Transverse colon (tissue), 4 donors: Measurements from ENCODE around the gene MSI2. TPM values are rescaled to one million over a fixed set of nuclear protein-coding genes. Genes with fewer than 3 reads are reported as not detected.

ENCODE experiments used
- DNase-seq: peaks from one replicate; pipeline ENCODE4 v3.0.0-alpha.2; 2019
- H3K27ac ChIP-seq, 4 donors: fragments of 200-600 bp; sonication (generic); 2 replicates each; pipeline ENCODE4 v1.5.1; 2016 to 2018; ENCODE audit warnings: inconsistent platforms in 4 of 4
- H3K27me3 ChIP-seq: fragments of 200-600 bp; sonication (generic); 2 replicates; pipeline ENCODE4 v1.5.1; 2017; ENCODE audit warnings: inconsistent platforms
- H3K36me3 ChIP-seq, 4 donors: fragments of 200-600 bp; sonication (generic); 2 replicates each; pipeline ENCODE4 v1.5.1; 2017 to 2019; ENCODE audit warnings: inconsistent platforms in 4 of 4
- H3K4me1 ChIP-seq, 4 donors: fragments of 200-600 bp; sonication (generic); 2 replicates each; pipeline ENCODE4 v1.5.1; 2017 to 2020; ENCODE audit warnings: inconsistent platforms in 4 of 4
- H3K4me3 ChIP-seq, 4 donors: fragments of 200-600 bp; sonication (generic); 1 replicate in 1 of 4; 2 replicates in 3 of 4; pipeline versions ENCODE4 v1.5.1 to v1.6.1; 2017 to 2019; ENCODE audit warnings: inconsistent platforms in 4 of 4
- H3K9me3 ChIP-seq, 2 donors: fragments of 200-600 bp; sonication (generic); 2 replicates each; pipeline ENCODE4 v1.5.1; 2017 to 2019; ENCODE audit warnings: inconsistent platforms in 2 of 2
- CTCF ChIP-seq, 5 experiments: fragments of 200-600 bp in 3 of 5; fragments of 450-650 bp in 2 of 5; sonication (generic) in 3 of 5; IDR thresholded peaks; 1 replicate in 2 of 5; 2 replicates in 3 of 5; pipeline ENCODE4 v1.5.1; 2016 to 2017; ENCODE audit warnings: antibody characterized with exemption in 5 of 5, inconsistent platforms in 3 of 5, mild to moderate bottlenecking in 2 of 5, moderate library complexity in 1 of 5
- EP300 ChIP-seq: sonication (generic); formaldehyde crosslinking; IDR thresholded peaks from one replicate; pipeline ENCODE4 v1.6.1; 2017; ENCODE audit warnings: antibody characterized with exemption, low read depth
- POLR2A ChIP-seq: fragments of 450-650 bp; IDR thresholded peaks from one replicate; pipeline ENCODE4 v1.6.1; 2016; ENCODE audit warnings: antibody characterized with exemption, mild to moderate bottlenecking, moderate library complexity
- POLR2AphosphoS5 ChIP-seq, 3 donors: sonication (generic); formaldehyde crosslinking; IDR thresholded peaks; one replicate each; pipeline ENCODE4 v1.6.1; 2016; ENCODE audit warnings: antibody characterized with exemption in 3 of 3
- WGBS, 2 donors: methylation state at CpG; one replicate each; pipeline ENCODE4 v1.1.5; 2018; ENCODE audit warnings: low coverage in 1 of 2; 5-methylcytosine and 5-hydroxymethylcytosine counted together
- in situ Hi-C, 4 donors: fragments of 200-750 bp; cut with MboI; loops; one replicate each; pipeline versions ENCODE4 v1.15.0 to v1.15.1; 2017; ENCODE audit warnings: low sequenced_read_pairs in 3 of 4, low pct_ligation_motif_present in 1 of 4, low pct_unique_long_range_greater_than_20kb in 1 of 4
- intact Hi-C: fragments of 100-400 bp; cut with DNase I; formaldehyde crosslinking; loops from one replicate; pipeline ENCODE4 v1.15.1; 2023; ENCODE audit warnings: low total_unique reads
- total RNA-seq, 4 donors: library from RNA; depleted of rRNA; stranded (reverse); fragments of >200 nt; gene quantifications; one replicate each; pipeline ENCODE4 v1.1.0, GENCODE V29; 2016

Gene MSI2
- total RNA-seq, 4 donors from 2014 or later = 20.6 to 36.0 (median 29.3) TPM

GRCh38 chr17:57487573-57487972 lies 231.2 kb downstream of the MSI2 start:
- H3K9me3 ChIP-seq = no peaks in the 10 kb centered on the region
- no peak for DNase-seq
- no peaks in the 10 kb centered on the region for H3K36me3 ChIP-seq
- in situ Hi-C loops (no loop called here), intact Hi-C loops (no loop called here)
- H3K27me3 ChIP-seq = no peaks in the 10 kb centered on the region
- TF ChIP-seq CTCF (IDR thresholded peaks at IDR 0.05) (no peak), POLR2AphosphoS5 (IDR thresholded peaks at IDR 0.05) (no peak), POLR2A (no peak), EP300 (no peak)
- H3K4me3 ChIP-seq = no peak overlapping the region
- 83 to 84% methylated on average over 5 of the region's 5 CpGs for WGBS, 2 donors
- no peak overlapping the region for H3K27ac ChIP-seq
- peaks cover 0 to 18% (median 3%) of the 10 kb centered on the region in 4 donors for H3K4me1 ChIP-seq

- peaks cover 0 to 18% (median 3%) of the 10 kb centered on the region in 4 donors for H3K4me1 ChIP-seq
- no peaks in the 10 kb centered on the region for H3K9me3 ChIP-seq
- intact Hi-C loops (no loop called here), in situ Hi-C loops (no loop called here)
- no peak overlapping the region for H3K27ac ChIP-seq
- no peak overlapping the region for H3K4me3 ChIP-seq
- no peak for DNase-seq
- no peaks in the 10 kb centered on the region for H3K27me3 ChIP-seq
- no peaks in the 10 kb centered on the region for H3K36me3 ChIP-seq
- TF ChIP-seq EP300 = no peak
- no peak for TF ChIP-seq POLR2A
- TF ChIP-seq POLR2AphosphoS5 (IDR thresholded peaks at IDR 0.05) = no peak
- no peak for TF ChIP-seq CTCF (IDR thresholded peaks at IDR 0.05)
- WGBS, 2 donors = 85 to 91% methylated on average over 5 to 9 of the region's 9 CpGs
Measured at GRCh38 chr17:57488856-57489255, 232.5 kb downstream of the MSI2 start.

GRCh38 chr17:57489321-57489720 lies 233.0 kb downstream of the MSI2 start:
- no peak for DNase-seq
- intact Hi-C loops (no loop called here), in situ Hi-C loops (no loop called here)
- H3K4me1 ChIP-seq = peaks cover 0 to 18% (median 3%) of the 10 kb centered on the region in 4 donors
- 95 to 100% methylated on average over 1 to 4 of the region's 4 CpGs for WGBS, 2 donors
- H3K9me3 ChIP-seq = no peaks in the 10 kb centered on the region
- no peak overlapping the region for H3K4me3 ChIP-seq
- H3K27me3 ChIP-seq = no peaks in the 10 kb centered on the region
- no peak for TF ChIP-seq CTCF (IDR thresholded peaks at IDR 0.05)
- no peak for TF ChIP-seq EP300
- no peak overlapping the region for H3K27ac ChIP-seq
- no peaks in the 10 kb centered on the region for H3K36me3 ChIP-seq

- TF ChIP-seq EP300 (no peak), CTCF (IDR thresholded peaks at IDR 0.05) (no peak), POLR2AphosphoS5 (IDR thresholded peaks at IDR 0.05) (no peak), POLR2A (no peak)
- 82 to 93% methylated on average over 4 of the region's 4 CpGs for WGBS, 2 donors
- Histone ChIP-seq H3K4me3 (no peak overlapping the region), H3K36me3 (no peaks in the 10 kb centered on the region), H3K4me1 (peaks cover 0 to 18% (median 3%) of the 10 kb centered on the region in 4 donors), H3K27me3 (no peaks in the 10 kb centered on the region), H3K27ac (no peak overlapping the region), H3K9me3 (no peaks in the 10 kb centered on the region)
- DNase-seq = no peak
- in situ Hi-C loops (no loop called here), intact Hi-C loops (no loop called here)
Measured at GRCh38 chr17:57490111-57490845, 234.0 kb downstream of the MSI2 start.
